GM23338 (cell line): Measurements from ENCODE around the gene RELB.

Experiments
- EZH2 ChIP-seq: fragments of 200-600 bp; sonication (generic); IDR thresholded peaks from one replicate; pipeline ENCODE4 v1.8.0; 2017; ENCODE audit warnings: antibody characterized with exemption, mild to moderate bottlenecking, low read depth; ENCODE audit not compliant: unreplicated experiment
- EZH2phosphoT487 ChIP-seq: fragments of 200-600 bp; sonication (generic); IDR thresholded peaks from one replicate; pipeline ENCODE4 v1.8.1; 2018; ENCODE audit warnings: antibody characterized with exemption; ENCODE audit not compliant: unreplicated experiment
- POLR2AphosphoS5 ChIP-seq: IDR thresholded peaks from 2 replicates; pipeline ENCODE4 v1.6.1; 2016; ENCODE audit warnings: antibody characterized with exemption, low read depth
- REST ChIP-seq: IDR thresholded peaks from one replicate; pipeline ENCODE4 v1.6.1; 2018; ENCODE audit warnings: antibody characterized with exemption; ENCODE audit not compliant: unreplicated experiment
- TF ChIP-seq, protein P1 (sequence below), 2 experiments: fragments of 200-600 bp in 1 of 2; sonication (generic) in 1 of 2; conservative IDR thresholded peaks; 2 replicates each; pipeline versions ENCODE4 v1.5.1 to v1.6.1; 2016 to 2017; ENCODE audit warnings: antibody characterized with exemption in 2 of 2, low read depth in 2 of 2, mild to moderate bottlenecking in 2 of 2, moderate library complexity in 1 of 2
- TF ChIP-seq, protein P2 (sequence below): IDR thresholded peaks from 2 replicates; pipeline ENCODE4 v1.6.1; 2016; ENCODE audit warnings: antibody characterized with exemption

- TF ChIP-seq, protein P1, sequence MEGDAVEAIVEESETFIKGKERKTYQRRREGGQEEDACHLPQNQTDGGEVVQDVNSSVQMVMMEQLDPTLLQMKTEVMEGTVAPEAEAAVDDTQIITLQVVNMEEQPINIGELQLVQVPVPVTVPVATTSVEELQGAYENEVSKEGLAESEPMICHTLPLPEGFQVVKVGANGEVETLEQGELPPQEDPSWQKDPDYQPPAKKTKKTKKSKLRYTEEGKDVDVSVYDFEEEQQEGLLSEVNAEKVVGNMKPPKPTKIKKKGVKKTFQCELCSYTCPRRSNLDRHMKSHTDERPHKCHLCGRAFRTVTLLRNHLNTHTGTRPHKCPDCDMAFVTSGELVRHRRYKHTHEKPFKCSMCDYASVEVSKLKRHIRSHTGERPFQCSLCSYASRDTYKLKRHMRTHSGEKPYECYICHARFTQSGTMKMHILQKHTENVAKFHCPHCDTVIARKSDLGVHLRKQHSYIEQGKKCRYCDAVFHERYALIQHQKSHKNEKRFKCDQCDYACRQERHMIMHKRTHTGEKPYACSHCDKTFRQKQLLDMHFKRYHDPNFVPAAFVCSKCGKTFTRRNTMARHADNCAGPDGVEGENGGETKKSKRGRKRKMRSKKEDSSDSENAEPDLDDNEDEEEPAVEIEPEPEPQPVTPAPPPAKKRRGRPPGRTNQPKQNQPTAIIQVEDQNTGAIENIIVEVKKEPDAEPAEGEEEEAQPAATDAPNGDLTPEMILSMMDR (conservative IDR thresholded peaks at IDR 0.05; ENCODE audit: low read depth in 2 of 2), result no peak
- no peak for TF ChIP-seq EZH2
- TF ChIP-seq REST, result no peak
- no peak for TF ChIP-seq POLR2AphosphoS5
- TF ChIP-seq, protein P2, sequence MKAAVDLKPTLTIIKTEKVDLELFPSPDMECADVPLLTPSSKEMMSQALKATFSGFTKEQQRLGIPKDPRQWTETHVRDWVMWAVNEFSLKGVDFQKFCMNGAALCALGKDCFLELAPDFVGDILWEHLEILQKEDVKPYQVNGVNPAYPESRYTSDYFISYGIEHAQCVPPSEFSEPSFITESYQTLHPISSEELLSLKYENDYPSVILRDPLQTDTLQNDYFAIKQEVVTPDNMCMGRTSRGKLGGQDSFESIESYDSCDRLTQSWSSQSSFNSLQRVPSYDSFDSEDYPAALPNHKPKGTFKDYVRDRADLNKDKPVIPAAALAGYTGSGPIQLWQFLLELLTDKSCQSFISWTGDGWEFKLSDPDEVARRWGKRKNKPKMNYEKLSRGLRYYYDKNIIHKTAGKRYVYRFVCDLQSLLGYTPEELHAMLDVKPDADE, result no peak
- TF ChIP-seq EZH2phosphoT487, result no peak
Measured at GRCh38 chr19:45011959-45012358, 10.7 kb downstream of the RELB start.
